Keratinocyte (primary cell): Measurements from ENCODE around the gene SVOPL. TPM values are rescaled to one million over a fixed set of nuclear protein-coding genes. Genes with fewer than 3 reads are reported as not detected.

Experiments
- DNase-seq: peaks from one replicate; pipeline ENCODE4 v3.0.0-alpha.2; 2011; ENCODE audit warnings: low read depth, missing footprints, low spot score
- FAIRE-seq: peaks from 2 replicates; lab custom pipeline; 2011; peaks lifted over from hg19 to GRCh38; lab: Jason Lieb, UNC
- H2AFZ ChIP-seq: 2 replicates; pipeline ENCODE4 v1.6.0; 2012; ENCODE audit warnings: low read length, control low read depth, inconsistent platforms; ENCODE audit not compliant: control insufficient read depth
- H3K27ac ChIP-seq: 2 replicates; pipeline ENCODE4 v1.5.1; 2011; ENCODE audit warnings: low read length; ENCODE audit not compliant: control insufficient read depth, insufficient read depth
- H3K27me3 ChIP-seq: 3 replicates; pipeline ENCODE4 v1.6.0; 2011; ENCODE audit warnings: low read length; ENCODE audit not compliant: control insufficient read depth, insufficient read depth; ENCODE audit errors: extremely low read depth
- H3K36me3 ChIP-seq, 2 experiments: 2 replicates in 1 of 2; 3 replicates in 1 of 2; pipeline ENCODE4 v1.5.1; 2011; ENCODE audit warnings: low read length in 2 of 2, mild to moderate bottlenecking in 1 of 2; ENCODE audit not compliant: control insufficient read depth in 2 of 2, insufficient read depth in 2 of 2; ENCODE audit errors: extremely low read depth in 1 of 2
- H3K4me1 ChIP-seq: 3 replicates; pipeline ENCODE4 v1.5.1; 2011; ENCODE audit warnings: low read length; ENCODE audit not compliant: control insufficient read depth, insufficient read depth; ENCODE audit errors: extremely low read depth
- H3K4me2 ChIP-seq: 3 replicates; pipeline ENCODE4 v1.6.0; 2011; ENCODE audit warnings: low read depth, low read length; ENCODE audit not compliant: control insufficient read depth, insufficient read depth; ENCODE audit errors: extremely low read depth
- H3K4me3 ChIP-seq, 3 experiments: fragments of 200-600 bp in 1 of 3; sonication (generic) in 1 of 3; 2 replicates in 2 of 3; 3 replicates in 1 of 3; pipeline ENCODE4 v1.5.1; 2011 to 2016; ENCODE audit warnings: low read length in 3 of 3, mild to moderate bottlenecking in 3 of 3, control low read depth in 2 of 3, inconsistent platforms in 1 of 3, low read depth in 1 of 3, mixed read lengths in 1 of 3, mixed run types in 1 of 3, moderate library complexity in 1 of 3; ENCODE audit not compliant: control insufficient read depth in 2 of 3, insufficient read depth in 2 of 3; ENCODE audit errors: extremely low read depth in 1 of 3
- H3K79me2 ChIP-seq: 2 replicates; pipeline ENCODE4 v1.6.0; 2012; ENCODE audit warnings: low read length; ENCODE audit not compliant: control insufficient read depth, insufficient read depth
- H3K9ac ChIP-seq: 3 replicates; pipeline ENCODE4 v1.6.0; 2011; ENCODE audit warnings: low read length; ENCODE audit not compliant: control insufficient read depth, insufficient read depth; ENCODE audit errors: extremely low read depth
- H3K9me1 ChIP-seq: 3 replicates; pipeline ENCODE4 v1.6.0; 2011; ENCODE audit warnings: low read length; ENCODE audit not compliant: control insufficient read depth, insufficient read depth; ENCODE audit errors: extremely low read depth
- H3K9me3 ChIP-seq: 2 replicates; pipeline ENCODE4 v1.5.1; 2012; ENCODE audit warnings: low read depth, low read length; ENCODE audit not compliant: control insufficient read depth
- H4K20me1 ChIP-seq: 3 replicates; pipeline ENCODE4 v1.6.0; 2011; ENCODE audit warnings: low read length; ENCODE audit not compliant: control insufficient read depth, insufficient read depth; ENCODE audit errors: extremely low read depth
- CTCF ChIP-seq, 3 experiments: IDR thresholded peaks in 1 of 3; conservative IDR thresholded peaks in 1 of 3; optimal IDR thresholded peaks in 1 of 3; 2 replicates in 2 of 3; 3 replicates in 1 of 3; pipeline versions ENCODE3 to v1.5.1; 2011; ENCODE audit warnings: low read length in 3 of 3, mild to moderate bottlenecking in 3 of 3, moderate library complexity in 2 of 3, control low read depth in 1 of 3, inconsistent platforms in 1 of 3; ENCODE audit not compliant: insufficient read depth in 2 of 3; ENCODE audit errors: extremely low read depth in 1 of 3
- EZH2 ChIP-seq: IDR thresholded peaks from one replicate; pipeline ENCODE4 v1.6.1; 2012; ENCODE audit warnings: inconsistent platforms, mild to moderate bottlenecking, low read length, moderate library complexity
- dilution Hi-C: fragments of 300-500 bp; cut with MboI; formaldehyde crosslinking; loops from one replicate; pipeline ENCODE4 v1.7.0; 2020; ENCODE audit warnings: low sequenced_read_pairs; ENCODE audit not compliant: extremely low pct_ligation_motif_present
- polyA minus RNA-seq, 3 experiments: library from RNA; depleted of rRNA, polyadenylated mRNA; stranded (reverse); fragments of >200 nt; gene quantifications; 1 replicate in 1 of 3; 2 replicates in 1 of 3; 3 replicates in 1 of 3; pipeline ENCODE4 v1.2.3, GENCODE V29; 2011
- polyA plus RNA-seq, 5 experiments: library from polyadenylated mRNA; depleted of rRNA in 3 of 5; stranded (reverse) in 3 of 5; stranded (forward) in 1 of 5; unstranded in 1 of 5; fragments of >200 nt; gene quantifications; 1 replicate in 1 of 5; 2 replicates in 3 of 5; 3 replicates in 1 of 5; pipeline versions ENCODE4 v1.2.1 to v1.2.3, GENCODE V29; 2011 to 2012; ENCODE audit warnings: missing spikeins in 2 of 5, low read depth in 1 of 5, low replicate concordance in 1 of 5

The SVOPL gene
- polyA plus RNA-seq (0.05 TPM in 1 of 3 replicates, not detected in the others), polyA minus RNA-seq (not detected in 3 replicates)
- polyA plus RNA-seq (2011; ENCODE audit: low read depth), result not detected
- polyA plus RNA-seq (2011; cell fraction: cytosol; rRNA removed), result not detected in 2 replicates
- 0.07 and 0.09 TPM in 2 replicates for polyA plus RNA-seq (2011; cell fraction: nucleus; rRNA removed)
- not detected in 2 replicates for polyA plus RNA-seq (2012; ENCODE audit: low replicate concordance)
- not detected for polyA minus RNA-seq (2011; cell fraction: cytosol; rRNA and poly(A)+ RNA removed)
- 0.53 and 1.0 TPM in 2 replicates for polyA minus RNA-seq (2011; cell fraction: nucleus; rRNA and poly(A)+ RNA removed)

- no peak within 1 kb of the TSS for H3K27ac ChIP-seq
- H3K4me2 ChIP-seq, result no peak within 1 kb of the TSS
- no peaks in the 10 kb centered on the region for H4K20me1 ChIP-seq
- H3K9me3 ChIP-seq, result no peaks in the 10 kb centered on the region
- H3K9me1 ChIP-seq, result no peaks in the 10 kb centered on the region
- DNase-seq (no peak), FAIRE-seq (no peak)
- no peaks in the 10 kb centered on the region for H3K27me3 ChIP-seq
- no peaks in the 10 kb centered on the region for H3K79me2 ChIP-seq
- no peak within 1 kb of the TSS for H2AFZ ChIP-seq
- H3K4me3 ChIP-seq, result no peak within 1 kb of the TSS
- H3K9ac ChIP-seq, result no peak within 1 kb of the TSS
- H3K36me3 ChIP-seq, result no peaks in the 10 kb centered on the region
- TF ChIP-seq CTCF (optimal IDR thresholded peaks at IDR 0.05 in 1 of 3, IDR thresholded peaks at IDR 0.05 in 1 of 3, conservative IDR thresholded peaks at IDR 0.05 in 1 of 3; ENCODE audit: extremely low read depth in 1 of 3, insufficient read depth in 2 of 3, low read length in 3 of 3) (no peak), EZH2 (no peak)
- no peaks in the 10 kb centered on the region for H3K4me1 ChIP-seq
- dilution Hi-C loops, result no loop called here
Observed at GRCh38 chr7:138700857-138701536, at the start of gene SVOPL. Gene SVOPL, minus strand, starts transcription at chr7:138701362. Its CDS starts 22,317 bp downstream, at chr7:138679045.

- peaks cover 2% of the 10 kb centered on the region for H3K9me3 ChIP-seq
- dilution Hi-C loops, result no loop called here
- H3K79me2 ChIP-seq, result no peaks in the 10 kb centered on the region
- H3K4me3 ChIP-seq, result no peak overlapping the region
- no peak overlapping the region for H2AFZ ChIP-seq
- H3K36me3 ChIP-seq, result no peaks in the 10 kb centered on the region
- H3K27ac ChIP-seq, result no peak overlapping the region
- no peaks in the 10 kb centered on the region for H4K20me1 ChIP-seq
- H3K4me2 ChIP-seq, result no peak overlapping the region
- no peaks in the 10 kb centered on the region for H3K9me1 ChIP-seq
- FAIRE-seq (no peak), DNase-seq (no peak)
- H3K27me3 ChIP-seq, result no peaks in the 10 kb centered on the region
- no peak for TF ChIP-seq EZH2
- no peak for TF ChIP-seq CTCF (optimal IDR thresholded peaks at IDR 0.05 in 1 of 3, IDR thresholded peaks at IDR 0.05 in 1 of 3, conservative IDR thresholded peaks at IDR 0.05 in 1 of 3; ENCODE audit: extremely low read depth in 1 of 3, insufficient read depth in 2 of 3, low read length in 3 of 3)
- H3K9ac ChIP-seq, result no peak overlapping the region
- no peaks in the 10 kb centered on the region for H3K4me1 ChIP-seq
Observed at GRCh38 chr7:138750473-138750872, 49.3 kb upstream of the SVOPL start.
